DOHH2 (cell line): Measurements from ENCODE around the gene GLYR1.

ENCODE experiments used
- H3F3A ChIP-seq: fragments of 200-600 bp; sonication (generic), shearing (Covaris generic); 2 replicates; pipeline ENCODE4 v1.6.0; 2016; ENCODE audit warnings: antibody characterized with exemption, mild to moderate bottlenecking; ENCODE audit not compliant: control insufficient read depth, insufficient read depth
- H3K27ac ChIP-seq: fragments of 200-600 bp; sonication (generic); 2 replicates; pipeline ENCODE4 v1.5.1; 2014; ENCODE audit warnings: low read depth, mild to moderate bottlenecking, low read length, moderate library complexity
- H3K27me3 ChIP-seq: fragments of 200-600 bp; sonication (generic); 2 replicates; pipeline ENCODE4 v1.6.1; 2014; ENCODE audit warnings: mild to moderate bottlenecking, low read length, mixed read lengths; ENCODE audit not compliant: control insufficient read depth
- H3K36me3 ChIP-seq: fragments of 200-600 bp; sonication (generic); 2 replicates; pipeline ENCODE4 v1.6.1; 2014; ENCODE audit warnings: mild to moderate bottlenecking, low read length, moderate library complexity, mixed read lengths; ENCODE audit not compliant: control insufficient read depth
- H3K4me1 ChIP-seq: fragments of 200-600 bp; sonication (generic); 2 replicates; pipeline ENCODE4 v1.6.1; 2014; ENCODE audit warnings: mild to moderate bottlenecking, low read length, mixed read lengths; ENCODE audit not compliant: control insufficient read depth
- H3K4me2 ChIP-seq: fragments of 200-600 bp; sonication (generic); 2 replicates; pipeline ENCODE4 v1.6.0; 2014; ENCODE audit warnings: mild to moderate bottlenecking, low read length, moderate library complexity
- H3K4me3 ChIP-seq: fragments of 200-600 bp; sonication (generic); 2 replicates; pipeline ENCODE4 v1.5.1; 2014; ENCODE audit warnings: mild to moderate bottlenecking, low read length, mixed read lengths
- H3K79me2 ChIP-seq: fragments of 200-600 bp; sonication (generic); 2 replicates; pipeline ENCODE4 v1.6.1; 2014; ENCODE audit warnings: mild to moderate bottlenecking, low read length, mixed read lengths; ENCODE audit not compliant: control insufficient read depth
- H3K9me2 ChIP-seq: fragments of 200-600 bp; sonication (generic); replicated peaks from 2 replicates; pipeline ENCODE4 v1.6.1; 2014; ENCODE audit warnings: mild to moderate bottlenecking, low read length, mixed read lengths; ENCODE audit not compliant: control insufficient read depth
- H3K9me3 ChIP-seq: fragments of 200-600 bp; sonication (generic); 2 replicates; pipeline ENCODE4 v1.6.1; 2014; ENCODE audit warnings: antibody characterized with exemption, low read length, mixed read lengths; ENCODE audit not compliant: control insufficient read depth, insufficient read depth
- H4K20me1 ChIP-seq: fragments of 200-600 bp; sonication (generic); 2 replicates; pipeline ENCODE4 v1.6.0; 2014; ENCODE audit warnings: low read depth, mild to moderate bottlenecking, antibody characterized with exemption, low read length, moderate library complexity; ENCODE audit not compliant: control insufficient read depth, insufficient read depth
- CTCF ChIP-seq: fragments of 200-600 bp; sonication (generic); IDR thresholded peaks from one replicate; pipeline ENCODE4 v1.5.1; 2014; ENCODE audit warnings: antibody characterized with exemption, mild to moderate bottlenecking, low read depth, low read length; ENCODE audit not compliant: poor library complexity, severe bottlenecking
- EZH2phosphoT487 ChIP-seq: fragments of 200-600 bp; sonication (generic); IDR thresholded peaks from 2 replicates; pipeline ENCODE4 v1.6.1; 2017; ENCODE audit warnings: borderline replicate concordance, mild to moderate bottlenecking, antibody characterized with exemption, low read length, moderate library complexity, mixed read lengths

The GLYR1 gene

GRCh38 chr16:4811242-4811641 is 35.8 kb downstream of the GLYR1 start:
- H4K20me1 ChIP-seq, result no peaks in the 10 kb centered on the region
- H3K4me3 ChIP-seq, result no peak overlapping the region
- no peaks in the 10 kb centered on the region for H3K79me2 ChIP-seq
- H3K27me3 ChIP-seq, result no peaks in the 10 kb centered on the region
- H3K4me2 ChIP-seq, result no peak overlapping the region
- H3K27ac ChIP-seq, result no peak overlapping the region
- H3F3A ChIP-seq, result no peaks in the 10 kb centered on the region
- H3K36me3 ChIP-seq, result peaks cover 62% of the 10 kb centered on the region
- TF ChIP-seq EZH2phosphoT487, result no peak
- TF ChIP-seq CTCF, result no peak
- H3K9me2 ChIP-seq, result no peaks in the 10 kb centered on the region
- no peaks in the 10 kb centered on the region for H3K4me1 ChIP-seq
- no peaks in the 10 kb centered on the region for H3K9me3 ChIP-seq

- Histone ChIP-seq H3F3A (peaks cover 7% of the 10 kb centered on the region; the same call in 1 of the 2 replicates), H3K4me1 (peaks cover 19% of the 10 kb centered on the region), H3K27ac (no peak overlapping the region), H4K20me1 (no peaks in the 10 kb centered on the region), H3K36me3 (peaks cover 40% of the 10 kb centered on the region), H3K4me3 (no peak overlapping the region), H3K4me2 (no peak overlapping the region), H3K79me2 (no peaks in the 10 kb centered on the region), H3K9me2 (no peaks in the 10 kb centered on the region), H3K9me3 (no peaks in the 10 kb centered on the region), H3K27me3 (no peaks in the 10 kb centered on the region)
- TF ChIP-seq EZH2phosphoT487, result no peak
- TF ChIP-seq CTCF, result no peak
These were observed 40.8 kb downstream of the GLYR1 start for GRCh38 chr16:4806280-4806679.

- peaks cover 30% of the 10 kb centered on the region for H3K4me1 ChIP-seq
- H3K4me3 ChIP-seq, result no peak overlapping the region
- H3K9me2 ChIP-seq, result no peaks in the 10 kb centered on the region
- no peaks in the 10 kb centered on the region for H3K79me2 ChIP-seq
- no peak overlapping the region for H3K27ac ChIP-seq
- TF ChIP-seq EZH2phosphoT487 (no peak), CTCF (no peak)
- peaks cover 36% of the 10 kb centered on the region for H3K36me3 ChIP-seq
- peaks cover 7% of the 10 kb centered on the region; the same call in 1 of the 2 replicates for H3F3A ChIP-seq
- no peak overlapping the region for H3K4me2 ChIP-seq
- H4K20me1 ChIP-seq, result no peaks in the 10 kb centered on the region
- H3K27me3 ChIP-seq, result no peaks in the 10 kb centered on the region
- no peaks in the 10 kb centered on the region for H3K9me3 ChIP-seq
These were observed 41.9 kb downstream of the GLYR1 start for GRCh38 chr16:4805231-4805630.
